GM04503 (cell line): Measurements from ENCODE around the gene AGBL4.
"Not testable (repeated sequence)": the region's sequence is repeated elsewhere in the genome, so short reads cannot be mapped to it uniquely, and the experiment has no call there.

Experiments
- DNase-seq: peaks from one replicate; pipeline ENCODE4 v3.0.0-alpha.2; 2012; ENCODE audit warnings: low read depth

Gene AGBL4

GRCh38 chr1:49028396-49028795 is 995.4 kb downstream of the AGBL4 start:
- DNase-seq = no peak

GRCh38 chr1:49026230-49026811 is 997.4 kb downstream of the AGBL4 start:
- DNase-seq = no peak

- DNase-seq = no peak
These were observed 1007.5 kb downstream of the AGBL4 start for GRCh38 chr1:49016030-49016977.

- no peak for DNase-seq
These were observed 1010.7 kb downstream of the AGBL4 start for GRCh38 chr1:49013079-49013478.

- DNase-seq = not testable (repeated sequence)
These were observed 1020.8 kb downstream of the AGBL4 start for GRCh38 chr1:49002981-49003380.

- DNase-seq = no peak
These were observed 1024.4 kb downstream of the AGBL4 start for GRCh38 chr1:48999321-48999720.

GRCh38 chr1:48996311-48996710 is 1027.4 kb downstream of the AGBL4 start:
- no peak for DNase-seq

- no peak for DNase-seq
These were observed 1035.0 kb downstream of the AGBL4 start for GRCh38 chr1:48988633-48989197.

GRCh38 chr1:48979940-48980339 is 1043.8 kb downstream of the AGBL4 start:
- no peak for DNase-seq

GRCh38 chr1:48978413-48978812 is 1045.3 kb downstream of the AGBL4 start:
- no peak for DNase-seq

GRCh38 chr1:48977273-48977672 is 1046.5 kb downstream of the AGBL4 start:
- no peak for DNase-seq

GRCh38 chr1:48969971-48970370 is 1053.8 kb downstream of the AGBL4 start:
- DNase-seq = no peak

GRCh38 chr1:48967318-48967717 is 1056.4 kb downstream of the AGBL4 start:
- no peak for DNase-seq

GRCh38 chr1:48966583-48966982 is 1057.2 kb downstream of the AGBL4 start:
- DNase-seq = peak; percentile 61

- no peak for DNase-seq
These were observed 1063.4 kb downstream of the AGBL4 start for GRCh38 chr1:48960320-48960719.

GRCh38 chr1:48955774-48956173 is 1068.0 kb downstream of the AGBL4 start:
- no peak for DNase-seq

GRCh38 chr1:48953617-48954016 is 1070.1 kb downstream of the AGBL4 start:
- no peak for DNase-seq

GRCh38 chr1:48948562-48948961 is 1075.2 kb downstream of the AGBL4 start:
- no peak for DNase-seq

GRCh38 chr1:48947761-48948537 is 1075.8 kb downstream of the AGBL4 start:
- no peak for DNase-seq

- DNase-seq = no peak
These were observed 1077.7 kb downstream of the AGBL4 start for GRCh38 chr1:48946070-48946469.

GRCh38 chr1:48944811-48945210 is 1078.9 kb downstream of the AGBL4 start:
- DNase-seq = no peak

- no peak for DNase-seq
These were observed 1079.9 kb downstream of the AGBL4 start for GRCh38 chr1:48943826-48944225.
